NCI-H446 treated with DMSO at 0.1 percent for 48 hours (cell line): ENCODE measurements around the gene GNB5.
"Not testable (repeated sequence)": the region's sequence is repeated elsewhere in the genome, so short reads cannot be mapped to it uniquely, and the experiment has no call there.

ENCODE experiments used
- DNase-seq: peaks from one replicate; lab custom pipeline; 2025; lab: John Stamatoyannopoulos, UW

The GNB5 gene

DNA sequence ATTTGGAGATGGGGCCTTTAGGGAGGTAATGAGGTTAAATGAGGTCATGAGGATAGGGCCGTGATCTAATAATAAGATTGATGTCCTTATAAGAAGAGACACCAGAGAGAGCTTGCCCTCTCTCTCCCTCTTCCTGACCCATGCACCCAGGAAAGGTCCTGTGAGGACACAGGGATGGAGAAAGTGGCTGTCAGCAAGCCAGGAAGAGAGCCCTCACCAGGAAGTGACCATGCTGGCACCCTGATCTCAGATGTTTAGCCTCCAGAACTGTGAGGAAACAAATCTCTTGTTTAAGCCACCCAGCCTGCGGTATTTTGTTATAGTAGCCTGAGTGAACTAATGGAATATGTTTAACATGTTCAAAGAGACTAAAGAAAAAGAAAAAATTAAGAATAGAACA lies 15.3 kb upstream of the GNB5 start:
- DNase-seq: no peak

DNA sequence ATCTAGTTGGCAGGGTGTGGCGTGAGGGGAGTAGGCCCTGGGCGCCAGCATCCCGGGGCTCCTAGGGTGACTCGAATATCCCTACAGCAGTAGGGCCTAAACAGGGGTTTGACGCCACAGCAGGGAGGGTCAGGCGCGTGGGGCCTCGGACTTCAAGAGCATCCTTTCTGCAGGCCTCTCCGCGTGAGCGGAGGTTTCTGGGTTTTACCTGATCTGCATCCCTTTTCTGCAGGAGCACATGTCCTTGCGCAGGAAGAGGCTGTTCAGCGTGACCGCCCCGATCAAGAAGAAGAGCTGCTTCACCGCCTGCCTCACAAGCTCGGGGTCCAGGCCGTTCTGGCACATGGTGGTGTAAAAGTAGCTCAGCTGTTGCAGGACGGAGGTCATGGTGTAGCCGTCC lies 13.5 kb upstream of the GNB5 start:
- no peak for DNase-seq

DNA sequence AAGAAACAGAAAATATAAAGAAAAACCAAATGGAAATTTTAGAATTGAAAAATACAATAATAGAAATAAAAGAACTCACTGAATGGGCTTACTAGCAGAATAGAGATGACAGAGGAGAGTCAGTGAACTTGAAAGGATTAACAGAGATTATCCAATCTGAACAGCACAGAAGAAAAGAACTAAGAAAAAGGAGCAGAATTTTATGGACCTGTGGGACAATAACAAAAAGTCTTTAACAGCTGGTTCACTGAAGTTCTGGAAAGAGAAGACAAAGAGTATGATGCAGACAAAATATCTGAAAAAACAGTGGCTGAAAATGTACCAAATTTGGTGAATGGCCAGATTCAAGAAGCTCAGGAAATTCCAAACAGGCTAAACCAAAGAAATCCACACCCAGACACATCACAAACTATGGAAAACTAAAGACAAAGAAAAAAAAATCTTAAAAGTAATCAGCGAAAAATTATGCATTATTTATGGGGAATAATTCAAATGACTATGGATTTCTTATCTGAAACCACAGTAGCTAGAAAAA lies 9.7 kb upstream of the GNB5 start:
- no peak for DNase-seq

DNA sequence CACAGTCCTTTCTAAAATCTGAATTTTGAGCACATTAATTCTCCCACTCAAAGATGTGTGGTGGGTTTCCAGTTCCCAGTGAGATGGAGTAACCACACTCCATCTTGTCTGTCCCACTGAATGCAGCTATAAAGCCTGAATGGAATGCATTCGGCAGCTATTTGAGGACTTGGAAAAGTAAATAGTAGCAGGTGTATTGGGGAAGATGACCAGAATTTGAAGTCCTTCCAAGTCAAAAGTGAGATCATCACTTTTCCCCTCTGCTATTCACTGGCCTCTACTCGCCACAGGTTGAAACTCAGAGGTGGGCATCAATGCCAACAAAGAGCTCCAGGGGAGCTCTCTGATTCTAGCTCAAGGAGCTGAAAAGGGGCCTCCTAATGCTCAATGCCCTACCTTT lies 8.1 kb upstream of the GNB5 start:
- no peak for DNase-seq

DNA sequence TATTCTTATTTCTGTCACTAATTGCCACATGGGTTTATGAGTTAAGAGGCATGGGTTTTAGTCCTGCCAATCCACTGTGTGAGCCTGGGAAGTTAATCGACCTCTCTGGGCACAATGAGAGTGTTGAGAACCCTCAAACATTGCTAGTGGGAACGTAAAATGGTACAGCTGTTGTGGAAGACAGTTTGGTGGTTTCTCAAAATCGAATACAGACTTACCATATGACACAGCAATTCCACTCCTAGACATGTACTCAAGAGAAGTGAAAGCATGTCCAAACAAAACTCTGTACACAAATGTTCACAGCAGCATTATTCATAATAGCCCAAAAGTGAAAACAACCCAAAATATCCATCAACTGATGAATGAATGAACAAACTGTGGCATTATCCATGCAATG lies 5.7 kb upstream of the GNB5 start:
- no peak for DNase-seq

DNA sequence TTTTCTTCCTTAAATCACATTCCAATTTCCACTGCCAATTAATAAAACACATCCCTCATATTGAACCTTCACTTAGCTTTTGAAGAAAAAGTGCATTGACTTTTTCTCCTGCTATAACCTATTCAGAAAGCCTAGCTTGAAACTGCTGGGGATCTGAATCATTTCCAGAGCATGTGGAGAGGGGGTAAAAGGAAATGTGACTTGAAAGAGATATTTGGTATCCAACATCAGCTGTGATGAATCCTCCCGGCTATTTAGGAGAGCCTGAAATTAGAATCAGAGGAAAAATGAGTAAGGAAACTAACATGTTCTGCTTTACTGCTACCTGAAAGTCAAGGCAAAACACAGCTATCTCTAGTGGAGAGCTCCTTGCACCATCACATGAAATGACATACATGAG lies 2.6 kb upstream of the GNB5 start:
- no peak for DNase-seq

DNA sequence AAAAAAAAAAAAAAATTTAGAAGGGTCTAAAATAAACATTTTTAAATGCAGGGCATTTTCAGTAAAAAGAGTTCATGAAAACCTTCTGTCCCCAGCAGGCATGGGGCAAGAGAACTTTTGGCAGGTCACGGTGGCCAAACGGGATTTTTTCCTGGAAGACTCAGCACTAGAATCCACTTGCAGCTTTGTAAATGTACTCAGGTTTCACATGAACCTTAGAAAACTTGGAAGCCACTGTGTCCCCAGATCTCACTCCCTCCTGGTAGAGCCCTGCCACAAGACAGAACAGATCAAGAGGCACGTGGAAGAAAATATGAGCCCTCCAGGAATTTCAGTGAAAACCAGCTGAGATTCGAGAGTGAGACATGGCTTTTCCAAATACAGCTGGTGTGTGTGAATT lies 2.1 kb upstream of the GNB5 start:
- DNase-seq: no peak

DNA sequence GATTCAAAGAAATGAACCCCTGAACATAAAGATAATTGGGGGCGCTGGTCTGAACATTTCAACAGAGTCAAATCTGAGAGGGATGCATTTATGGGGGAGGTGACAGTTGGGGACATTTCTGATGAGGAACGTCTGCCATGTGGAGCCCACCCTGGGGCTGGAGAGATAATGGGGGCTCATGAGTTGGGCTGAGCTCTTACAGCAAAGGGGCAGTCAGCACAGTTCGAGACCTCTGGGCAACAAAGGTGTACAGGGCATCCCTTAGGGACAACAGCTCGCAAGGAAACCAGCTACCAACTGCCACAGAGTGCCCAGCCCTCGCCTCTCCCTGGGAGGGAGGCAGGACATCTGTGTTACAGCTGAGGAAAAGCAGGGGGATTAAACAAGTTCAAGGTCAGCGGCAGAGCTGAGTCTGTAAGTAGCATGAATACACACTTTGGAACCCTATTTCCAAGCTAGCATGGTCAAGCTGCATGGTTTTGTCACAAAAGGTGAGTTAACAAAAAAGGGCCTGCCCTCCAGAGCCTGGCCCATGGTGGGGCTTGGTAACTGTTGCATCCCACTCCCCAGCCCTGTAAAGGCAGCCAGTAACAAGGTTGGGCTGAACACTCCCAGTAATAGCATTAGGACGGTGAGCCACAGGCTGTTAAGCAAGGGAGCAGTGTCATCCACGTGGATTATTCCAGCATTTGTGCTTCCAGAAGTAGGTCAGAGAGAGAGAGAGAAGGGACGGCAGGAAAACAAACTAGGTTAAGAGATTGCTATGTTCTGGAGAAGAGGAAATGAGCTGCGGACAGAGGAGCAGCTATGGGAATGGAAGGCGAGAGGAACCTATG lies 4.3 kb downstream of the GNB5 start:
- DNase-seq: no peak

DNA sequence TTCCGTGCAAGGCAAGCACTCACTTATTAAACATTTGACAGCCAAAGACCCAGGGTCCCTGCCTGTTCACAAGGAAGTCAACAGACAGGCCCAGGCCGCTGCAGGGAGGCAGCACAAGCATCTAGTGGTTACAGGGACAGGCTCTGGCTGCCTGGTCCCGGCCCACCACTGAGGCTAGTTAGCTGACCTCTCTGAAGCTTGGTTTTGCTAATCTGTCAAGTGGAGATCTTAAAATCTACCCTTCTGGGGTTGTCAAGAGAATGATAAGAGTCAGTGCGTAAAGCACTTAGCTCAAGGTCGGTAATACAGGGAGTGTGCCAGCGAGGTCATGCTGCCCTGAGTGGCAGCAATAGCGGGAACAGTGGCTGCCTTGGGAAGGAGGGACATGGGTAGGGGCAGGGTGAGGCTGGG lies 6.0 kb downstream of the GNB5 start:
- DNase-seq: no peak

DNA sequence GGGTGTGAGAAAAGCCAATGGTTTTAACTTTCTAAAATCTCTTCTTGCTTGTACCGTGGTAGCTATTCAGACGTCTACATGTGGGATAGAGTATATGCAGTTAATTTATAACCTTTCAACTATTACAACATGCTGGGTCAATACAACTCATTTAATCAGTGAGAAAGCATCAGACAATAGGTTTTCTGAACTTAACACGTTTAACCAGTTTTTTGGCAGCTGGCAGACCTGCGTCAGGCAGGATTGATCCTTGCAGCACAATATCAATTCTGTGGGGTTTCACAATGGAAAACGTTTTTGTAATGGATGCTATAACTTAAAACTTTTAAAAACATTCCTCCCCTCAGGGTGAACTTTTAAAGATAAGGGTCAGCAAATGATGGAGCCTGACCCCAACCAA lies 6.5 kb downstream of the GNB5 start:
- no peak for DNase-seq

DNA sequence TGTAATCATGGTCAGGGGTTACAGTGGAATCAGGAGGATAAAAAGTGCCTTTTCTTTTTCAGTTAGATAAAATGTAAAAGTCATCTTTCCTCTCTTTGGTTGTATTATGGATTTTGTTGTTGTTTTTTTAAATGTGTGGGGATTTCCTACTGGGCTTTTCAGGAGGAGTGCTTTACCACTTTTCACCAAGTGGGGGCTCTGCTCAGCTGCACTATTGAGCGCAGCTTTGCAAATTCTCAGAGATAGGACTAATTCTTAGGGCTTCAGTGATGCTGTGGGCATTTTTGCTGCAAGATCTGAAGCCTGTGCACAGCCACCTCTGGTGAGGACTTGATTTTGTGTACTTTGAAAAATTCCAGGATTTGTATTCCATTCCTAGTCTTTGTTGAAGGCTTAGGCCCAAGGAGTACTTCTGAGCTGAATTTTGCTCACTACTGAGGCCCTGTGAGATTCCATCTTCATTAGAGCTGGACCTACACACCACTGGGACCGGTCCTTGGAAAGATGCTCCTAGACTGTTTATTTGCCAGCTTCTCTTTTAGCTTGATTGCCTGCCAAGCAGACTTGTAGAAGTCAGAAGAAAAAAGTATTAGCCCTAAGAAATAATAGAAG lies 7.5 kb downstream of the GNB5 start:
- no peak for DNase-seq

DNA sequence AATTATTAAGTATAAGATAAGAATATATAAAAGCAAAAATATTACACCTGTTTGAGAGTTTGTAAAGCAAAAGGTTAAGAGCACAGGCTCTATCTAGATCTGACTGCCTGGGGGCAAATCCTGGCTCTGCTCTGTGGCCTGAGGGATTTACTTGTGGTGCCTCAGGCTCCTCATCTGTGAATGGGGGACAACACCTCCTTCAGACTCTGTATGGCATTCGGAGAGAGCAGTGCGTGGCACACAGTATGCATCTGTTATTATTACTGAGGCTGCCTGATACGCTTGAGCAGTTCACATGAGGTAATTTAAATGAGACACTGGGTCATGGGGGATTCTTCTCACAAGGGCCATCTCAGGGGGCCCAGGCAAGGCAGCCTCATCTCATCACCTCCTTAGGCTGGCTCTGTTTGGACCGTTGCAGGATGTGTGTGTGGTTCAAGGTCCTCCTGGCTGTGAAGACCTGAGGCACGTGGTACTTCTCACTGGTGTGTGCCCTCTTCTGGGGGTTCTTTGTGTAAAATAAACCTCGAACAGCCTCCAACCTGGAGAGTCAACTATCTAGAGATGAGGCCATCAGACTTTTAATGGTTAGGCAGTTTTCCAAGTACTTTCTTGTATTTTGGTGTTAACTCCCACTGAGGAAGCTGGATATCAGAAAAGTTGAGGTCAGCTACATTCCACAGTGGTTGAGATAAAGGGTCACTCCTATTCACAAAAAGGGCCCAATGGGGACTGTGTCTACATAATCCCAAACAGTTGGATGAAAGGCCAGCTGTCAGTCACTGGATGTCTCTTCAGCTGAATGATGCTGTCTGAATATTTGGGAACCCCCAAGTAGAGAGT lies 9.0 kb downstream of the GNB5 start:
- DNase-seq: no peak

DNA sequence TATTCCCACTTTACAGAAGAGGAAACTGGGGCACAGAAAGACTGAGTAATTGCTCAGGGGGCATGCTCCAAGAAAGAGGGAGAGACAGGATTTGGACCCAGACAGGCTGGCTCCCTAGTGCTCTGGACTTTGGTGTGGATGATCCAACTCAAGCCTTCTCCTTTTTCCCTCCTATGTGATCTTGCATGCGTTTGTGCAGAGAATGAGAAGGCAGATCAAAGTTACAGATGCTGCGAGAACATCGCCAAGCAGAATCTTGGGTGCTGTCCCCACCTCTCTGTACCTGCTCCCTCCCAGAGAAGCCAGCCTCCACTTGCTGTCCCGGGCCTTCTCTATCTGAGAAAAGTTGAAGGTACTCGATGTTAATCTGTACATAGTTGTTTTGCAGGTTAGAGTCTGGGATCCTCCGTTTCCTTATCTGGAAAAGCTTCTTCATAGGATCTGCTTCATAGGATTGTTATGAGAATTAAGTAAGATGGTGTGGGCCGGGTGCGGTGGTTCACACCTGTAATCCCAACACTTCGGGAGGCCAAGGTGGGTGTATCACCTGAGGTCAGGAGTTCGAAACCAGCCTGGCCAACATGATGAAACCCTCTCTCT lies 10.2 kb downstream of the GNB5 start:
- no peak for DNase-seq

DNA sequence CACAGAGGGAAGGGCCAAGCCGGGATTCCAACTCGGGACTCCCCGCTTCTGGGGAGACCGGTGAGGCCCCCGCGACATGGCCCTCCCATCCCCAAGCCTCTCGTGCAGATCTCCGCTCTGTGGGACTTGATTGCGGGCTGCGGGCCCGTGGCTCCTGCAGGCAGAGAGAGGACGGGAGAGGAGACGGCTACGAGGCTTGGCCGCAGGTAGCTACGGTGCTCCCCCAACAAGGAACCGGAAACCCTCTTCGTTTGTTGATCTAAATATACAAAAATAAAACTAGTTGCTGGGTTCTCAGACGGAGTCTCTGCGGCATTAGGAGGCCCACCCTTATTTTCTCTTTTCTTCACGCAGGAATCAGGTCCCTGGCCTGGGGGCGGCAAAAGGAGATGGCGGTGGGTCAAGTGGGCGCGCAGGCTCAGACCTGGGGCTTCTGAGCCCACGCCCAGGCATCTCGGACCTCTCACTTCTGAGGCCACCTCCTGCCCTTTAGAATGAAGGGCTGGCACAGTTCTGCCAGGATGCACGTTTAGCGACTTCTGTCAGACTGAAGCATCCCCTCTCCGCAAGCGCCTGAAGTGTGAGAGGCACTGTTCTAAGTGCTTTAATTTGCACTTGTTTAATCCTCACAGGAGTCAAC lies 10.9 kb downstream of the GNB5 start:
- DNase-seq: no peak

DNA sequence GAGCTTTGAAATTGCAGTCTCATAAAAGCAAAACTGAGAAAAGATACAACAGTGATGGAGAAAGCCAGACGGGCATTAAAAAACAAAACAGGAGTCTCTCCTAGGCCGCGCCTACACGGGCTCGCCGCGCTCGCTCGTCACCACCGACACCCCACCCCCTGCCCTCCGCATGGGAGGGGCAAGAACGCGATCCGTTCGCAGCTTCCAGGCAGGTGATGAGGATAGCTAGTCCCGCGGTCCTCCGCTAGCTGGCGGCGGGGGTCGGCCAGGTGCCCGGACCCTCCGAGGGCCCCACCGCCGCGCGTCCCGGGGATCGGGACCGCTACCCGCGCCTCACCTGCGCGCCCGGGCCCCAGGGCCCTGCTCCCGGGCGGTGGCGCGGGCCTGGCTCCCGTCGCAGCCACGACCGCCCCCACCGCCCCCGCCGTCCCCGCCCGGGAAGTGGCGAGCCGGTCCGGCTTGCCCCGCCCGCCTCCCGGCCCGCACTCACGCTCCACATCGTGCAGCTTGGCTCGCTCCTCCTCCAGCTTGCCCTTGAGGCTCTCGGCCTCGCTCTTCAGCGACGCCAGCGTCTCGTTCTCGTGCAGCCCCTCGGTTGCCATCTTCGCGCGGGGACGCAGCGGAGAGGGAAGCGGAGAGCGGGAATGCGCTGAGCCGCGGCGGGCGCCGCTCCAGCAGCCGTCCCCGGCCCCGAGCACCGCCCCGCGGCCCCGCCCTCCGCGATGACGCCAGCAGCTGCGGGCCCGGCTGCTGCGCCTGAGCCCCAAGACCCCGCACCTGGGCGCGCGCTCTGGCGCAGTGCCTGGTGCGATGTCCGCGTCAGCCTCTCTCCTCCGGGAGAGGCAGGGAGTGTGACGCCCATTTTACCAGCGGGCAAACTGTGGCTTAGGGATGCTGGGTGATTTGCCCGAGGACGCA lies 11.7 kb downstream of the GNB5 start:
- peak; percentile 36 for DNase-seq

DNA sequence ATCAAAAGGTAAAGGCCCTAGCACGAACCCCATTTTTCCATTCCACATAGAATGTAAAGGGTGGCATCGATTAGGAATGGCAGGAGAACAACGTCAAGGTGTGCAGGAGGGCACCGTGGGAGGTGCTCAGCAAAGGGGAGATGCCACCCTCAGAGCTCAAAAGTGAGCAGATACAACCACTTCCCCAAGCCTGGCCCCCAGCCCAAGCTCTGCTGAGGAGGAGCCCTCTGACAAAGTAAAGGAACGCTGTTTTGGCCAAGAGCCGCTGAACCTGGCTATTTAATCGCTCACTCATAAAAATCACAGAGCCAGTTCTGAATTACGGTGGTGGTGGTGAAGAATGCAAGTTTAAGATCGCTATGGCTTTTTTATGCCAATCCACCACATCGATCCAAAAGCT lies 12.4 kb downstream of the GNB5 start:
- no peak for DNase-seq

DNA sequence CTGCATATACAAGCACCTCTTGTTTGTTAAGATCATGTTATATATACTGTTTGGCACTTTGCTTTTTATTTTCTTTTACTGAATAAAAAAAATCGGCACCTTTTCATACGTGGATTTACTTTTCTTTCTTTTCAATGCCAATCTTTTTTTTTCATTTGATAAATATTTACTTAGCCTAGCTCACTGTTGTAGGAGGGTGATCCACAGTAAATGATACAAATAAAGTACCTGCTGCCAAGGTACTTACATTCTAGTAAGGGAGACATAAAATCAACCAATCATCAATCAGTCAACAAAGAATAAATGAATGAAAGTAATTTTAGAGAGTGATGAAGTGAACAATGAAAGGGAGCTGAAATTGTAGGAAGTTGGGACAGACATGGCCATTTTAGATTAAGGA lies 18.3 kb downstream of the GNB5 start:
- no peak for DNase-seq

DNA sequence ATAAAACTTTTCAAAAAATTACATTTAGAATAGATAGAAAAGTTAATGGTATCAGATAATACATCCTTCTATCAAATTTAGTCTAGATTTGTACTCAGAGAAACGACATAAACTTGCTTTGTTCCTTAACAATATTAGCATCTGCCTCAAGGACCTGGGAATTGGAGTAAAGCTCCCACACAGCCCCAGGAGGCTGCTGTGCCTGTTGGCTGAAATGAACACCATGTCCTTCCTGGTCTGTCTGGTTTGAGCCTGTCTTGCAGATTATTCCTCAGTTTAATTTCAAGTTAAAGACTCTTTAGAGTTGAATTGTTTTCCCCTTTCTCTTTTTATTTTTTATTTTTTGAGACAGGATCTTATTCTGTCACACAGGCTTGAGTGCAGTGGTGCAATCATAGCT lies 19.4 kb downstream of the GNB5 start:
- DNase-seq: no peak

DNA sequence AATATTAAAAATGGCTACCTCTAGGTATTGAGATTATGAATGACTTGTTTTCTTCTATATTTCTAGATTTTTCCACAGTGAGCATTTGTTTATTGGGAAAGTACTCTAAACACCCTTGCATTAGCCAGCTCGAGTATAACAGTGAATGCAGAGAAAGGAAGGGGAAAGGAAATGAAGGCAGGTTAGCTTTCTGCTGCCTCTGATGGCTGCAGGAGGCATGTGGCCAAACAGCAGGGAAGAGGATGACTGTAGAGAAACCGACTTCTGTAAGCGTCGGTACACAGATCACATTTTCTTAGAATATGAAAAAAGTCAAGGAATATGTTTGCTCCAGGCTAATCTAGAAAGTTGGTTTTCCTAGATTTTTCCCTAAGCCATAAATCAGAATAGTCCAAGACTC lies 19.8 kb downstream of the GNB5 start:
- DNase-seq: no peak

DNA sequence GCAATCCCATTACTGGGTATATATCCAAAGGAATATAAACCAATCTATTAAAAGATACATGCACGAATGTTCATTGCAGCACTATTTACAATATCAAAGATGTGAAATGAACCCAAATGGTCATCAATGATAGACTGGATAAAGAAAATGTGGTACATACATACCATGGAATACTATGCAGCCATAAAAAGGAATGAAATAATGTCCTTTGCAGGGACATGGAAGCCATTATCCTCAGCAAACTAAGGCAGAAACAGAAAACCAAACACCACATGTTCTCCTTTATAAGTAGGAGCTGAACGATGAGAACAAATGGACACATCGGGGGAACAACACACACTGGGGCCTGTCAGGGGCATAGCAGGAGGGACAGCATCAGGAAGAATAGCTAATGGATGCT lies 21.0 kb downstream of the GNB5 start:
- DNase-seq: not testable (repeated sequence)
